Fibroblast of villous mesenchyme (primary cell): ENCODE data around the gene PERCC1. TPM values are rescaled to one million over a fixed set of nuclear protein-coding genes. Genes with fewer than 3 reads are reported as not detected.
A peak's percentile ranks its signal among the peaks of the same experiment; 100 is the strongest.

ENCODE experiments used
- DNase-seq: peaks from one replicate; pipeline ENCODE4 v3.0.0-alpha.2; 2010; ENCODE audit warnings: low read depth
- H3K4me3 ChIP-seq: 2 replicates; pipeline ENCODE4 v1.5.1; 2011; ENCODE audit warnings: low read depth, mild to moderate bottlenecking, low read length
- total RNA-seq: library from RNA; depleted of rRNA; stranded (reverse); fragments of >200 nt; gene quantifications from 2 replicates; pipeline ENCODE4 v1.2.3, GENCODE V29; 2012
- TF ChIP-seq, protein P1 (sequence below): IDR thresholded peaks from 2 replicates; pipeline ENCODE4 v1.5.1; 2012; ENCODE audit warnings: low read depth, mild to moderate bottlenecking, low read length; ENCODE audit not compliant: insufficient read depth

PERCC1 gene
- total RNA-seq, 1 donor: not detected

DNA sequence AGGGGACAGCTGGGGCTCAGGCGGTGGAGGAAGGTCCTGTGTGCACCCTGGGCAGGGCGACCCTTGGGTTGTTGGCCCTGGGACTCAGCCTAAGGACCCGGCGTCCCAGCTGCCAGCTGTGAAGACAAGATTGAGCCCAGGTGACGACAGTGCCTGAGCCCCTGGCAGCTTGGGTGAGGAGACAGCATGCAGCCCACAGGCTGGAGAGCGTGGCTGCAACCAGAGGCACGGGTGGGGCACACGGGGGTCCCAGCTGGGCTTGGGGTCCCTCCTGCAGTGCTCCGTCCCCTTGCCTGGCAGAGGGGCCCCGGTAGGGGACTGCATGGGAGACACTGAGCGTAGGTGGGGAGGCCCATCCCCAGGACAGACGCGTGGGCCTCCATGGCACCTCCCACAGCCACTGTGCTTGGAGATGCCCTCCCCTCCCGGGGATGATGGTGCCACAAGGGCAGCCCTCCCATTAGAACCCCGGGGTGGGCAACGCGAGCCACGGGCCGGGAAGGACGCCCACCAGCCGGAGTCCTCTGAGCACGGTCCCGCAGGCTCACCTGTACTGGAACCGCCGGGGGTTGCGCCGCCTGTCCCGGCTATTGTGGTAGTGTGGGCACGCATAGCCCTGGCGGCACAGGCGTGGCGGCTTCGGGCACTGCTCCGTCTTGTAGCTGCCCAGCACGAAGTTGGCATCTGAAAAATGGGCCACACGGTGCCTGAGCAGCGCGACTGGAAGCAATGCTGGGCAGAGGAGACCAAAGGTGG is 31.9 kb upstream of the PERCC1 start:
- TF ChIP-seq, protein P1, sequence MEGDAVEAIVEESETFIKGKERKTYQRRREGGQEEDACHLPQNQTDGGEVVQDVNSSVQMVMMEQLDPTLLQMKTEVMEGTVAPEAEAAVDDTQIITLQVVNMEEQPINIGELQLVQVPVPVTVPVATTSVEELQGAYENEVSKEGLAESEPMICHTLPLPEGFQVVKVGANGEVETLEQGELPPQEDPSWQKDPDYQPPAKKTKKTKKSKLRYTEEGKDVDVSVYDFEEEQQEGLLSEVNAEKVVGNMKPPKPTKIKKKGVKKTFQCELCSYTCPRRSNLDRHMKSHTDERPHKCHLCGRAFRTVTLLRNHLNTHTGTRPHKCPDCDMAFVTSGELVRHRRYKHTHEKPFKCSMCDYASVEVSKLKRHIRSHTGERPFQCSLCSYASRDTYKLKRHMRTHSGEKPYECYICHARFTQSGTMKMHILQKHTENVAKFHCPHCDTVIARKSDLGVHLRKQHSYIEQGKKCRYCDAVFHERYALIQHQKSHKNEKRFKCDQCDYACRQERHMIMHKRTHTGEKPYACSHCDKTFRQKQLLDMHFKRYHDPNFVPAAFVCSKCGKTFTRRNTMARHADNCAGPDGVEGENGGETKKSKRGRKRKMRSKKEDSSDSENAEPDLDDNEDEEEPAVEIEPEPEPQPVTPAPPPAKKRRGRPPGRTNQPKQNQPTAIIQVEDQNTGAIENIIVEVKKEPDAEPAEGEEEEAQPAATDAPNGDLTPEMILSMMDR: no peak
- DNase-seq: no peak
- no peak overlapping the region for H3K4me3 ChIP-seq

DNA sequence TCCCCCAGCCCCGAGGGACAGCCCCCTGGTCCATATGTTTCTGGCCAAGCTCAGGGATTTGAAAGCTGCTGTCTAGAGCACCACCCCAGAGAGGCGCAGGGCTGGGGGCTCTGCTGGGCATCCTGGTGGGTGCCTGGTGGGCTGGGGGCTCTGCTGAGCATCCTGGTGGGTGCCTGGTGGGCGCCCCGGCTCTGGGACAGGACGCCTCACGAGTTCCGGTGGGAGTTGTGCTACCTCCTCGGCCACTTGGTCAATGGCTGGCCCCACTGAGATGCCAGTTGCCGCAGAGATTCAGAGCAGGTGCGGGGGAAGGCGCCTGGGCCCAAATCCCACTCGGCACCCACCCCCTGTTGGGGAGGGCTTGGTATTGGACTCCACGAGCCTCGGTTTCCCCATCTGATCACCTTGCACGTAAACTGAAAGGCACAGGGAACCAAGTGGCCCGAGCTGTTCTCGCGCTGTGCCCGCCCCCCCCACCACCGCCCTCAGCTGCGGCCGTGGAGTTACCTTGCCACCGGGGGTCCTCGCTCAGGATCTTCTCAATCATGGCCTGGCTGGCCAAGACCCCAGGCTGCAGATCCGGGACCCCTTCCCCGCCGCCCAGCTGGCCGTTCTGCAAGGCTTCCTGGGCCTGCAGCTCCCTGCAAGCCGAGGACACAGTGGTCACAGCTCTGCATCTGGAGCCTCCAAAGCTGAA is 29.7 kb upstream of the PERCC1 start:
- H3K4me3 ChIP-seq: no peak overlapping the region
- TF ChIP-seq, protein P1: no peak
- DNase-seq: no peak

DNA sequence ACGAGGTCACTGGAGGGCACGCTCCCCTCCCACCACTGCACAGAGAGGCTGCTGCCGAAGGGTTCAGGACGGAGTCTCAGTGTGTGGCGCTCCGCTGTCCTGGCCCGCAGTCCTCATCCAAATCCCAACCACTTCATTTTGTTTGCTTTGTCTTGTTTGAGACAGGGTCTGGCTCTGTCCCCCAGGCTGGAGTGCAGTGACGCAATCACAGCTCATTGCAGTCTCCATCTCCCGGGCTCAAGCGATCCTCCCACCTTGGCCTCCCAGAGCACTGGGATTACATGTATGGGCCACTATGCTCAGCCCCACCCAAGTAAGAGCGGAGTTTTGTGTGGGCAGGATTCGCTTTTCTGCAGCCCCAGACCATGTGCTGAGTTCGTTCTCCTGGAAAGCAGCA is 29.1 kb upstream of the PERCC1 start:
- TF ChIP-seq, protein P1: no peak
- H3K4me3 ChIP-seq: no peak overlapping the region
- DNase-seq: no peak

DNA sequence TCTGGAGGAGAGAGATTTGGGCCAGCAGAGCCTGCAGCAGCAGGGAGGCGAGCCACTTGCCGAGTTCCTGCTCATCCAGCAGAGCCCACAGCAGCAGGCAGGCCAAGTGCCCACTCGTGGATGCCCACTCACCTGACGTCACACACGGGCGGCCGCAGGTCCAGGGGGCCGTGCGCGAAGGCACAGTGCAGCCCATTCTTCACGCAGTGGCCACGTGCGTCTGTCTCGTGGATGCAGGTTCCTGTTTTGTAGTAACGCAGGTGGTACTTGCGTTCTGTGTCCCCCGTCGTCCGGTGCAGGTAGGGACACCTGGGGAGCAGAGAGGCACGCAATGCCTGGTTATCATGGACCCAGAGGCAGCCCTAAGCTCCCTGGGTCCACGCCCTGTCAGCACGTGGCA is 27.8 kb upstream of the PERCC1 start:
- no peak overlapping the region for H3K4me3 ChIP-seq
- TF ChIP-seq, protein P1: no peak

DNA sequence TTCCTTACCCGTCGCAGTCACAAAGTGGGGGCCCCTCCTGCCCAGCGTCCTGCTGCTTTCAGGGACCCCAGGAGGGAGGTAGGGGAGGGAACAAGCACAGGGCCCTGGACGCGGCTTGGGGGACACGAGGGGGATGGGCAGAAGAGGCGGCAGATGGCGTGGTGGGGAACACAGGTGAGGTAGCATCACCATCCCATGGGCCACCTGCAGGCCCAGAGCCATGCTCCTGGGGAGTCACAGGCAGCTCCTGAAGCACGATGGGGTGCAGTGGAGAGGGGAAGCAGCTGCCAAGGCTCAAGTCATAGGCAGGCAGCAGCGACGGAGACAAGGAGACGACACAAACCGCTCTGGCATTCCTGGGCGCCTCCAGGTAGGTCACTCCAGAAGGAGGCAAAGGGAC is 27.1 kb upstream of the PERCC1 start:
- TF ChIP-seq, protein P1: no peak
- no peak for DNase-seq

More for the DNA sequence above, 27.8 kb upstream of the PERCC1 start:
- no peak for DNase-seq

DNA sequence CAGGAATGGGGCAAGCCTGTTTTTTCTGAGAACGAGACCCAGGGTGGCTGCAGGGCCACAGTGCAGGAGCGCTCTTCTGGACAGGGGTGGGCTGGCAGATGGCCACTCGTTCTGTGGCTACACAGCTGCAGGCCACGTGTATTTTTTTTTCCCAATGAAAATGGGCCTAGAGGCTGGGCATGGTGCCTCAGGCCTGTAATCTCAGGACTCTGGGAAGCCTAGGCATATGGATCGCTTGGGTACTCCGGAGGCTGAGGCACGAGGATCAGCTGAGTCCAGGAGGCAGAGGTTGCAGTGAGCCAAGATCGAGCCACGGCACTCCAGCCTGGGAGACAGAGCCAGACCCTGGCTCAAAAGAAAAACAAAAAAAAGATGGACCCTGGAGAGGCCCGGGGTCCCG is 23.1 kb upstream of the PERCC1 start:
- peak overlapping the region; percentile 45 for H3K4me3 ChIP-seq
- peak; percentile 27 for DNase-seq
- TF ChIP-seq, protein P1: no peak

More for the DNA sequence above, 27.1 kb upstream of the PERCC1 start:
- no peak overlapping the region for H3K4me3 ChIP-seq
